Motor neuron (in vitro differentiated cells): ENCODE measurements around the gene FRY. TPM values are rescaled to one million over a fixed set of nuclear protein-coding genes. Genes with fewer than 3 reads are reported as not detected.
A peak's percentile ranks its signal among the peaks of the same experiment; 100 is the strongest.

ENCODE experiments used
- ATAC-seq, 8 experiments: fragments of 200-7000 bp; cut with Tn5 transposase; replicated peaks in 6 of 8; 2 replicates each; pipeline ENCODE4 v1.8.0; 2021; ENCODE audit warnings: mild to moderate bottlenecking in 8 of 8, moderate library complexity in 8 of 8
- H3K27ac ChIP-seq, 2 donors: fragments of 250-450 bp; sonication (Bioruptor Pico); 2 replicates each; pipeline ENCODE4 v1.9.0; 2021; ENCODE audit warnings: antibody characterized with exemption in 2 of 2, mild to moderate bottlenecking in 2 of 2, moderate library complexity in 1 of 2
- H3K4me1 ChIP-seq, 2 donors: fragments of 250-450 bp; sonication (Bioruptor Pico); replicated peaks in 1 of 2; 2 replicates each; pipeline ENCODE4 v1.6.1; 2021; ENCODE audit warnings: antibody characterized with exemption in 2 of 2, mild to moderate bottlenecking in 2 of 2, moderate library complexity in 1 of 2
- H3K4me3 ChIP-seq, 5 donors: fragments of 250-450 bp; sonication (Bioruptor Pico); 2 replicates each; pipeline ENCODE4 v1.9.0; 2021; ENCODE audit warnings: antibody characterized with exemption in 5 of 5, mild to moderate bottlenecking in 5 of 5, moderate library complexity in 4 of 5
- WGBS, 10 experiments: fragments of 450-650 bp; shearing (Covaris generic); methylation state at CpG; one replicate each; pipeline ENCODE4 v1.0.0; 2022; 5-methylcytosine and 5-hydroxymethylcytosine counted together
- in situ Hi-C, 9 experiments: fragments of 400-800 bp; cut with MboI; loops; one replicate each; pipeline ENCODE4 v1.15.0; 2021; ENCODE audit warnings: low sequenced_read_pairs in 9 of 9, low pct_unique_long_range_greater_than_20kb in 2 of 9; ENCODE audit not compliant: unreplicated experiment in 9 of 9
- total RNA-seq, 8 experiments: library from RNA; unstranded; fragments of 300-600 nt; gene quantifications; 2 replicates each; pipeline versions ENCODE4 v1.2.3 to v1.2.4, GENCODE V29; 2022

The FRY gene
- total RNA-seq, 8 experiments from 2014 or later = 6.0 to 54.0 (median 35.7) TPM

DNA sequence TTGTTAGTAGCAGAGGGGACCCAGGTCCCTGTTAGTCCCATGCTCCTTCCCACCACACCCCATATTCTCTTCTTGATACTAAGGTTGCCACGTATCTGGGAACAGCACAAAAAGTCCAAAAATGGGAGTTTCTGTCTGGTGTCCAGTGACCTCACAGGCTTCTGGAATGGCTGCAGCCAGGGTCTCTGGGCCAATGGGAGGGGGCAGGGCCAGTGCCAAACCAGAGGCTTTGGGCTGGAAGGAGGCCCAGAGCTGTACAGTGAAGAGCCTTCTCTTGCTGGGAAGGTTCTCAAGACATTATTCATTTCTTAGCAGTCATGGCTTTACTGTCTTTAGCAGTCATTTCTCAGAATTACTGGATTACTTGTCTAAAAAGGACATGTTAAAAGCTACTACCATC is 119.2 kb downstream of the FRY start:
- 0 to 80% (median 27%) methylated on average over 1 of the region's 1 CpG; no CpG with 5 or more reads in 6 of the 10 experiments for WGBS, 10 experiments
- no peak overlapping the region for H3K27ac ChIP-seq

DNA sequence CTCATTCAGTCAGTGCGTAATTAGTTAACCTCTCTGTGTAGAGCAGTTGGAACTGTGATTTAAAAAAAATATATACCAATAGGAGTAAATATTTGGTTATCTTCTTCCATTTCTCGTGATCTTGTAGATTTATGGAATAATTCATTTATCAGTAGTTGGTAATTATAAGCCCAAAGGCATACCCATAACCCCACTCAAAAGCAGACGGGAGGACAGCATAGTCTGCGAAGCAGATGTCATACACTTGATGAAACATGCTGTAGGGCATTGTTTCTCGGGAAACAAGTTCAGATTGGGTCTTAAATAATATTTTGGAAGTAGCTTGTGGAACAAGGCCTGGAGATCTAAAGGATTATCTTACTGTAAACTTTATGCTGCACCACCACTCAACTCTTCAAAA is 119.7 kb downstream of the FRY start:
- Histone ChIP-seq H3K4me3 (no peak overlapping the region), H3K27ac (no peak overlapping the region), H3K4me1 (no peaks in the 10 kb centered on the region)
- WGBS, 10 experiments = 60 to 100% (median 82%) methylated on average over 1 to 5 of the region's 5 CpGs
- in situ Hi-C loops = no loop called here
- ATAC-seq = peak in 1 of 8 experiments; percentile 51

More for the DNA sequence above, 119.2 kb downstream of the FRY start:
- in situ Hi-C loops = no loop called here
- no peak overlapping the region for H3K4me3 ChIP-seq
- no peaks in the 10 kb centered on the region for H3K4me1 ChIP-seq
- ATAC-seq = peak in 3 of 8 experiments; percentile 47 to 92 (median 82)

GRCh38 chr13:32153056-32153455 is 121.5 kb downstream of the FRY start:
- Histone ChIP-seq H3K27ac (no peak overlapping the region), H3K4me3 (no peak overlapping the region), H3K4me1 (no peaks in the 10 kb centered on the region)
- WGBS, 10 experiments = 3 to 100% (median 77%) methylated on average over 1 to 3 of the region's 3 CpGs
- in situ Hi-C loops = no loop called here
- ATAC-seq = peak in 2 of 8 experiments; percentile 15 to 37

- H3K27ac ChIP-seq = no peak overlapping the region
- H3K4me3 ChIP-seq = no peak overlapping the region
- ATAC-seq = peak in 1 of 8 experiments; percentile 26
- in situ Hi-C loops = no loop called here
- H3K4me1 ChIP-seq = no peaks in the 10 kb centered on the region
- WGBS, 10 experiments = 58 to 100% (median 93%) methylated on average over 2 to 4 of the region's 4 CpGs
These were observed 127.7 kb downstream of the FRY start for GRCh38 chr13:32159137-32159869.

DNA sequence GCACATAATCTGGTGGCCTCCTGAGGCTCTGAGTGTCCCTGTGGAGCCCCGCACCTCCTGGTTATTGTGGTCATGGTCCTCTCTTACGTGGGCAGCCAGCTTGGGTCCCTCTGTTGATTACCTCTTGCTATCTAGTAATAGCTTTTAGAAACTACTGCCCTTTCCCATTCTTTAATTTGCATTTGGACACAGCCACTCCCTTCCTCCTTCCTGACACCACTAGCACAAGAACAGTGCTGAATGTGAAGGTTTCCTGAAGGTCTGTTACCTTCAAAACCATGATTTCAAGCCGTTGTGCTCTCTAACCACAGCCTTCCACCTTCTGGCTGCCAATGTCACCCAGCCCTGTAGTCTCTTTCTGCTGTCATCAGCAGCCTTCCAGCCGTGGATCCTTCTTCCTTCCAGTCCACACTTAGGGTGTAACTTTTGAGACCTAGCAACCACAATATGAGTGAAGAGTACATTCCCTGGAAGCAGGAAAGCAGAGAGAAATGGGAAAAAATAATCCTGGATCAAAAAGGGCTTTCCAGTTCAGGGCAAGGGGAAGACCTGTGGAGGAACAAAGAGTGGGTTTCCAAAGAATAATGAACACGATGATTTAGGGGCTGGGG is 130.9 kb downstream of the FRY start:
- peak in 3 of 8 experiments; percentile 30 to 77 (median 72) for ATAC-seq
- Histone ChIP-seq H3K27ac (no peak overlapping the region), H3K4me1 (no peaks in the 10 kb centered on the region), H3K4me3 (no peak overlapping the region)
- WGBS, 10 experiments = 42 to 100% (median 83%) methylated on average over 2 to 5 of the region's 5 CpGs; no CpG with 5 or more reads in 1 of the 10 experiments
- in situ Hi-C loops = no loop called here

DNA sequence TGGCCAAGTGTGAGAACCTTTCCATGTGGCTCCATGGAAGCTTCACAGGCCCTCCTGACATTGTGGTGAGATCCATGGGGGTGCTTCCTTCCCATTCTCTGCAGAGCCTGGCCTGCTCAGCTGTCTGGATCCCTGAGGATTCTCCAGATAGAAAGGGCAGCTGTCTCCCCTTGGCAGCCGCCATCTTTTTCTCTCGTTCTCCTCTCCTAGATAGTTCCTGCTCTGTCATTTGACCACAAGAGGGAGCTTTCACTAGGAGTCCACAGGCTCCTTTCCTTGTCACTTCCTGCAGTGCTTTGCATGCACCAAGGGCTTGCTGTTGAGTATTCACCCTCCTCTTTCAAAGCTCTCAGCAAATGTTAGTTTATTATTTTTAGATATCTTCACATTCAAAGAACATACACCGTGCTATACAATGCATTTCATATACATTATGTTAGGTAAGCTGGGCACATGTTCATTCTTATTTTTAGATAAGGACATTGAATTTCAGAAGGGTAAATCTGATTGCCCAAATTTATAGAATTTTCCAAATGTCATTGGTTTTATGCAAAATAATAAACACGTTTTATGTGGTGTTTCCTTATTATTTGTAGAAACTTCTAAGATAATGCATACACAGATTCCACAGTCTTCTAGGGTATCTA is 133.2 kb downstream of the FRY start:
- WGBS, 10 experiments = 29 to 83% (median 46%) methylated on average over 1 to 4 of the region's 4 CpGs; no CpG with 5 or more reads in 1 of the 10 experiments
- H3K4me1 ChIP-seq = no peaks in the 10 kb centered on the region
- no peak overlapping the region for H3K27ac ChIP-seq
- H3K4me3 ChIP-seq = no peak overlapping the region
- in situ Hi-C loops = no loop called here
- ATAC-seq = peak in 6 of 8 experiments; percentile 52 to 91 (median 80)

DNA sequence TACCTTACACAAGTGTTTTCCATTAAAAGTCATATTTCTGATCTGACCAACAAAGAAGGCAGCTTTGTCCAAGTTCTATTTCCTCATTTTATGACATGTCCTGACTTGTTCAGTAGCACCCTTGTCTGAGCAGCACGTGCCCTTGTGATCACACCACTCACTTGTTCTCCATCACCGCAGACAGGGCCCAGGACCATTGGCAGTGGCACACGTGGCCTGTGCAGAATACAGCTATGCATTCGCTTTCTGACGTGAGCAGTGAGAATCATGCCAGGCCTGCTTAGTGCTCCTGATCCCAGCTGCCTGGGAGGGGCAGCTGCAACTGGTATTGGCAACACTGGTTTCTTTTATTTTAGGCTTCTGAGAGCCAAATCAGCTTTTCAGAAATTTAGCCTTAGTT is 134.2 kb downstream of the FRY start:
- Histone ChIP-seq H3K4me3 (no peak overlapping the region), H3K4me1 (no peaks in the 10 kb centered on the region), H3K27ac (no peak overlapping the region)
- WGBS, 10 experiments = 47 to 100% (median 88%) methylated on average over 1 to 5 of the region's 5 CpGs; no CpG with 5 or more reads in 4 of the 10 experiments
- in situ Hi-C loops = no loop called here
- no peak for ATAC-seq

DNA sequence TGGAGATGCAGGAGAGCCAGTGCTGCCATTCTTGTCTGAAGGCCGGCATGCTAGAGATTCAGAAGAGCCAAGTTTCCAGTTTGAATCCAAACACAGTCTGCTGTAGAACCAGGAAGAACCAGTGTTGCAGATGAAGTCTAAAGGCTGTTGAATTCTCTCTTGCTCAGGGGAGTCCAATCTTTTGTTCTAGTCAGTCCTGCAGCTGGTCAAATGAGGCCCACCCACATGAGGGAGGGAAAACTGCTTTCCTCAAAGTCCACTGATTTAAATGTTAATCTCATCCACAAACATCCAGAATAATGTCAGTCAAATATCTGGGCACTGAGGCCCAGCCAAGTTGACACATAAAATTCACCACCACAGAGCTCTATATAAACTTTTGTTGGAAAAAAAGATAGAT is 136.6 kb downstream of the FRY start:
- no peak overlapping the region for H3K4me3 ChIP-seq
- H3K4me1 ChIP-seq = no peaks in the 10 kb centered on the region
- no peak overlapping the region for H3K27ac ChIP-seq
- ATAC-seq = no peak
- WGBS, 10 experiments = 40 to 80% (median 60%) methylated on average over 1 of the region's 1 CpG; no CpG with 5 or more reads in 5 of the 10 experiments
- in situ Hi-C loops = no loop called here

DNA sequence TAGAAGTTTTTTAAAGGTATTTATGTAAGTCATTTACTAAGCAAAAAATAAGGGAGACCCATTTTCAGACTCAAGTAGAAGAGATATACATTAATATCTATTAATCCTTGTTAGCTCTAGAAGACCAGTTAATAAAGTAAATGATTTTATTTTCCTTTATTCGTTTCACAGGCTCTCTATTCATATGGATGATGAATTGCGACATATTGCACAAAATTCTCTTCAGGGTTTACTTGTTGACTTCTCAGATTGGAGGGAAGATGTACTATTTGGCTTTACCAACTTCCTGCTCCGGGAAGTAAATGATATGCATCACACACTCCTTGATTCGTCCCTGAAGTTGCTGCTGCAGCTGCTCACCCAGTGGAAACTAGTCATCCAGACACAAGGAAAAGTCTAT is 139.3 kb downstream of the FRY start:
- no peak overlapping the region for H3K27ac ChIP-seq
- no peak for ATAC-seq
- no peaks in the 10 kb centered on the region for H3K4me1 ChIP-seq
- no peak overlapping the region for H3K4me3 ChIP-seq
- in situ Hi-C loops = no loop called here
- 80 to 100% (median 96%) methylated on average over 1 to 4 of the region's 4 CpGs; no CpG with 5 or more reads in 2 of the 10 experiments for WGBS, 10 experiments

GRCh38 chr13:32173881-32174280 is 142.3 kb downstream of the FRY start:
- 100% methylated on average over 1 of the region's 1 CpG; no CpG with 5 or more reads in 6 of the 10 experiments for whole genome bisulfite sequencing, 10 experiments
- no peak overlapping the region for H3K4me3 ChIP-seq
- in situ Hi-C loops = no loop called here

DNA sequence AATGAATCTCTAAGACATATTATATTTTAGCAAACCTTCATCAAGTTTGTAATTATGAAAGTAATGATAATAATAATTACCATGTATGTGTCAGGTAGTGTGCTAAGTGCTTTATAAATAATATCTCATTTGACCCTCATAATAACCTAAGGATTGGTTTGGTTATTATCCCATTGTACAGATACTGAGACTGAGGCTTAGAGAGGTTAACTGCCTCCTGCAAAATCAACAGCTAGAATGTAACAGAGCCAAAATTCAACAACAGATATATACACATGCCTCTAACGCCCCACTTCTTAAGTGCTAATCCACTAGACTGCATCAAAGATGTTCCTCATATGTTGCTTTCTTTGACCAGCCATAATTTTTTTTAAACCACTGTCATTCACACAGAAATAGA is 142.8 kb downstream of the FRY start:
- in situ Hi-C loops = no loop called here
- Histone ChIP-seq H3K4me1 (no peaks in the 10 kb centered on the region), H3K27ac (no peak overlapping the region), H3K4me3 (no peak overlapping the region)
- ATAC-seq = no peak
- 71 to 100% (median 100%) methylated on average over 1 of the region's 1 CpG; no CpG with 5 or more reads in 3 of the 10 experiments for WGBS, 10 experiments

More at GRCh38 chr13:32173881-32174280, 142.3 kb downstream of the FRY start:
- Histone ChIP-seq H3K4me1 (no peaks in the 10 kb centered on the region), H3K27ac (no peak overlapping the region)
- ATAC-seq = no peak

GRCh38 chr13:32175307-32175706 is 143.7 kb downstream of the FRY start:
- Histone ChIP-seq H3K4me1 (no peaks in the 10 kb centered on the region), H3K27ac (no peak overlapping the region), H3K4me3 (no peak overlapping the region)
- in situ Hi-C loops = no loop called here
- ATAC-seq = peak in 2 of 8 experiments; percentile 61 to 78
- 10 to 90% (median 76%) methylated on average over 3 to 6 of the region's 6 CpGs; no CpG with 5 or more reads in 3 of the 10 experiments for WGBS, 10 experiments

GRCh38 chr13:32175943-32176342 is 144.4 kb downstream of the FRY start:
- in situ Hi-C loops = no loop called here
- Histone ChIP-seq H3K4me3 (no peak overlapping the region), H3K4me1 (no peaks in the 10 kb centered on the region), H3K27ac (no peak overlapping the region)
- no peak for ATAC-seq
- 42 to 100% (median 83%) methylated on average over 1 to 2 of the region's 2 CpGs; no CpG with 5 or more reads in 1 of the 10 experiments for WGBS, 10 experiments
